GM06990 (cell line): ENCODE measurements around the gene PPP1R15B.
"Not testable (repeated sequence)": the region's sequence is repeated elsewhere in the genome, so short reads cannot be mapped to it uniquely, and the experiment has no call there.

Experiments
- DNase-seq: peaks from one replicate; pipeline ENCODE4 v3.0.0-alpha.2; 2011; ENCODE audit not compliant: insufficient read length; ENCODE audit errors: extremely low read depth
- H3K27me3 ChIP-seq: replicated peaks from 2 replicates; pipeline ENCODE4 v1.6.0; 2011; ENCODE audit warnings: low read length; ENCODE audit not compliant: control insufficient read depth, insufficient read depth
- H3K36me3 ChIP-seq: 2 replicates; pipeline ENCODE4 v1.5.1; 2011; ENCODE audit warnings: low read length; ENCODE audit not compliant: control insufficient read depth, insufficient read depth
- H3K4me3 ChIP-seq: replicated peaks from 2 replicates; pipeline ENCODE4 v1.5.1; 2011; ENCODE audit warnings: low read depth, mild to moderate bottlenecking, control low read depth, low read length
- CTCF ChIP-seq: IDR thresholded peaks from 2 replicates; pipeline ENCODE4 v1.5.1; 2011; ENCODE audit warnings: low read length, control low read depth, mild to moderate bottlenecking, inconsistent platforms; ENCODE audit not compliant: insufficient read depth, poor library complexity, severe bottlenecking

PPP1R15B gene

GRCh38 chr1:204429746-204430145, 18.1 kb upstream of the PPP1R15B start:
- Histone ChIP-seq H3K27me3 (no peaks in the 10 kb centered on the region), H3K4me3 (no peak overlapping the region), H3K36me3 (peaks cover 13% of the 10 kb centered on the region)
- no peak for TF ChIP-seq CTCF
- DNase-seq = no peak

- no peaks in the 10 kb centered on the region for H3K27me3 ChIP-seq
- no peak overlapping the region for H3K4me3 ChIP-seq
- no peak for TF ChIP-seq CTCF
- peaks cover 15% of the 10 kb centered on the region for H3K36me3 ChIP-seq
- no peak for DNase-seq
Measured at GRCh38 chr1:204426971-204427701, 15.5 kb upstream of the PPP1R15B start.

- TF ChIP-seq CTCF = no peak
- DNase-seq = no peak
- no peak overlapping the region for H3K4me3 ChIP-seq
Measured at GRCh38 chr1:204426474-204426873, 14.9 kb upstream of the PPP1R15B start.

GRCh38 chr1:204426035-204426436, 14.4 kb upstream of the PPP1R15B start:
- DNase-seq = no peak
- H3K4me3 ChIP-seq = no peak overlapping the region

More at GRCh38 chr1:204426474-204426873, 14.9 kb upstream of the PPP1R15B start:
- Histone ChIP-seq H3K36me3 (peaks cover 11% of the 10 kb centered on the region), H3K27me3 (no peaks in the 10 kb centered on the region)

GRCh38 chr1:204424621-204425020, 13.0 kb upstream of the PPP1R15B start:
- no peak for DNase-seq
- Histone ChIP-seq H3K4me3 (no peak overlapping the region), H3K27me3 (no peaks in the 10 kb centered on the region), H3K36me3 (peaks cover 8% of the 10 kb centered on the region)
- no peak for TF ChIP-seq CTCF

More at GRCh38 chr1:204426035-204426436, 14.4 kb upstream of the PPP1R15B start:
- H3K27me3 ChIP-seq = no peaks in the 10 kb centered on the region
- no peak for TF ChIP-seq CTCF
- peaks cover 11% of the 10 kb centered on the region for H3K36me3 ChIP-seq

GRCh38 chr1:204422061-204422705, 10.6 kb upstream of the PPP1R15B start:
- H3K27me3 ChIP-seq, H3K36me3 ChIP-seq, H3K4me3 ChIP-seq, DNase-seq: not testable (repeated sequence)
